ENCODE results near the gene SMYD2.

The SMYD2 gene

DNA sequence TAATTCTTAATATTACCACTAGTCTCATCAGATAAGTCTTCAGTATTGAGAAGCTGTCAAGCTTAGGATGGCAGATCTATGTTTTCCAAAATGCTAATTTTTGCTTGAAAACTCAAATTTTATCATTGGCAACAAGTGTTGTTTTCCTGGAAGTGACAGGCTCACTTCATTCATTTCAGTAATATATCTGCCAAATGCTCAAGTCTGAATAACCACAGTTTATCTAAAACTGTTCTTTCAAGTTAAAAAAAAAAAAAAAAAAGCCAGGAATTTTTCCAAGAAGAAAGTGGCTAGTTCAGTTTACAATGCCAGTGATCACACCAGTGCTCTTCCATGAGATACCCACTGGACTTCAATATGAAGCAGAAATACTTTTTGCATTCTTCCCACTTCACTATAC lies 20.6 kb downstream of the SMYD2 start:
- in situ Hi-C loops (cut with HindIII; ENCODE audit: low pct_ligation_motif_present, low sequenced_read_pairs) = no loop called here
- no peak for DNase-seq
- no peak overlapping the region for H3K4me3 ChIP-seq (ENCODE audit: low read depth, low read length)
- TF ChIP-seq, protein P1, sequence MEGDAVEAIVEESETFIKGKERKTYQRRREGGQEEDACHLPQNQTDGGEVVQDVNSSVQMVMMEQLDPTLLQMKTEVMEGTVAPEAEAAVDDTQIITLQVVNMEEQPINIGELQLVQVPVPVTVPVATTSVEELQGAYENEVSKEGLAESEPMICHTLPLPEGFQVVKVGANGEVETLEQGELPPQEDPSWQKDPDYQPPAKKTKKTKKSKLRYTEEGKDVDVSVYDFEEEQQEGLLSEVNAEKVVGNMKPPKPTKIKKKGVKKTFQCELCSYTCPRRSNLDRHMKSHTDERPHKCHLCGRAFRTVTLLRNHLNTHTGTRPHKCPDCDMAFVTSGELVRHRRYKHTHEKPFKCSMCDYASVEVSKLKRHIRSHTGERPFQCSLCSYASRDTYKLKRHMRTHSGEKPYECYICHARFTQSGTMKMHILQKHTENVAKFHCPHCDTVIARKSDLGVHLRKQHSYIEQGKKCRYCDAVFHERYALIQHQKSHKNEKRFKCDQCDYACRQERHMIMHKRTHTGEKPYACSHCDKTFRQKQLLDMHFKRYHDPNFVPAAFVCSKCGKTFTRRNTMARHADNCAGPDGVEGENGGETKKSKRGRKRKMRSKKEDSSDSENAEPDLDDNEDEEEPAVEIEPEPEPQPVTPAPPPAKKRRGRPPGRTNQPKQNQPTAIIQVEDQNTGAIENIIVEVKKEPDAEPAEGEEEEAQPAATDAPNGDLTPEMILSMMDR (IDR thresholded peaks at IDR 0.05; ENCODE audit: low read depth, low read length, missing control alignments) = no peak
- H3K27me3 ChIP-seq (replicated peaks) = no peaks in the 10 kb centered on the region
- H3K27ac ChIP-seq = no peak overlapping the region
- no peaks in the 10 kb centered on the region for H3K36me3 ChIP-seq (replicated peaks)

DNA sequence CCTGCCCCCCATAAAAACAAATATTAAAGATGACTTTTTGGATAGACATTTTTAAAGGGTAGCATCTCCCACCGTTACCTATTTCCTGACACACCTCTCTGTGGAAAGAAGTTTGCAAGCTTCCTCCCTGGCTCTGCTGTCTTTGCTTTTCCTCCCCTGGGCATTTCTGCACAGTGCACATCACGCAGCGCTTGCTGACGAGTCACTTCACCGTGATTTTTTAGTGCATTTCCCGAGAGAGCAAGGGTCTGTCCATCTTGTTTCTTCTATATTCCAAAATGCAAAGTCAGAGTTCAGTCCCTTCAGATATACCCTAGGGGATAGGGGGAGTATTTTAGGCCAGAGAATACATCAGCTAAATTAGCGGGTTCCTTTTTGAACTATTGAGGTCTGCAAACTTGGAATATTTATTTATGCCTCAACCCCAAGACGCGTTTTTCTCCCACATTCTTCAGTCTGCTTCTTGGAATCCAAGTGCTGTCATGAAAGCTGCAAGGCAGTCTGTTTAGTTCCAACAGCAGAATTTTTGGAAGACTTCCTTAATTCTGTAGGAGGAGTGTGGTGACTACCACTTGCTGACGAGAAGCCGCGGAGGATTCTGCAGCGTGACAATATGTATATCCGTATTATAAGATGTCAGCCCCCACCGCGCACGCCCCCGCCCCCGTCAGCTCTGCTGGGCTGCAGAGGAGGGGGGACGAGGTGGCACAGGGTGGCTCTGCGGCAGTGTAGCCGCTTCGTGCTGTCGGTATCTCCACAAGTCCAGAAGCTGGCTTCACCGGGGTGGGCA lies 22.4 kb downstream of the SMYD2 start:
- no peak for DNase-seq

DNA sequence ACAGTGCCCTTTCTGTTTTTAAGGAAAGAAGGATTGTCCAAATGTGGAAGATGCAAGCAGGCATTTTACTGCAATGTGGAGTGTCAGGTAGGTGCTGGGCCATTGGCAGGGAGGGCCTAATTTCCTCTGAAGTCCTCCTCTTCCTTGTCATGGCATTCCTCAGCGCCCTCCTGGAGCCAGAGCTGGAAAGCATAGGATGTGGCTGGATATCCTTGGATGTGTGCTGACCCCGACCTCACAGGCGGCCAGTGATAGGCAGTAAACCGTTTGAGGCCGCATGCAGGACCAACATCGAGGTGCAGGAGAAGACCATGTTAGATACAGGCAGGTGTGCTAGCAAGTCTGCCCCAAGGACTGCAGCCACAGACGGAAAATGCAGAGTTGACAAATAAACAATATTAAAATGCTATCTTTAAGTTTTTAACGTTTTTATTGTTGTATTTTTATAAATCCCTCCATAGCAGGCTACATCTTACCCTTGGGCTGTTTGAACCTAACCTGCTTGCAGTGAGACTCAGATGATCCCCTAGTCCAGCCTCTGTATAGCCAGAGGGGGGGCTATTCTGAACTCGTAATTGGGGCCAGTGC lies 24.3 kb downstream of the SMYD2 start:
- TF ChIP-seq, protein P1 (IDR thresholded peaks at IDR 0.05; ENCODE audit: low read depth, low read length, missing control alignments) = no peak
- H3K27ac ChIP-seq = no peak overlapping the region
- H3K36me3 ChIP-seq (replicated peaks) = no peaks in the 10 kb centered on the region
- no peaks in the 10 kb centered on the region for H3K27me3 ChIP-seq (replicated peaks)
- no peak overlapping the region for H3K4me3 ChIP-seq (ENCODE audit: low read depth, low read length)
- in situ Hi-C loops (cut with HindIII; ENCODE audit: low pct_ligation_motif_present, low sequenced_read_pairs) = no loop called here
- DNase-seq = no peak

More for the DNA sequence above, 22.4 kb downstream of the SMYD2 start:
- Histone ChIP-seq H3K36me3 (replicated peaks) (no peaks in the 10 kb centered on the region), H3K27me3 (replicated peaks) (no peaks in the 10 kb centered on the region), H3K4me3 (ENCODE audit: low read depth, low read length) (no peak overlapping the region), H3K27ac (no peak overlapping the region)
- TF ChIP-seq, protein P1 (IDR thresholded peaks at IDR 0.05; ENCODE audit: low read depth, low read length, missing control alignments) = no peak
- in situ Hi-C loops (cut with HindIII; ENCODE audit: low pct_ligation_motif_present, low sequenced_read_pairs) = no loop called here

DNA sequence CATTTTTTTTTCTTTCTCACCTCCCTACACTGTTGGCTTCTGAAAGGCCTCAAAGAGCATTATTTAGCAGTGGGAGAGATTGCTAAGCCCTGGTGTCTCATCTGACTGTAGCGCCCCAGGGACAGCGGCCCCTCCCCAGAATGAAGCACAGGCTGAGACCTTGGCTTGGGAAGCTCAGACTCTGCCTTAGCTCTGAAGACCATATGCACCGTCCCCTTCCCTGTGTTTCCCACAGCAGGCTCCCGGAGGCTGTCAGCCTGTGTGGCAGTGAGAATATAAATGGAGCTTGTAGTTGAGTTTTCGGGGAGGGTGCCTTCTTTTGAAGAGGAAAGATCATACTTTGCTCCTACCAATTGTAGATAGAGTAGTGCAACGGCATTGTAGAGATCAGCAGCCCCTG lies 25.3 kb downstream of the SMYD2 start:
- in situ Hi-C loops (cut with HindIII; ENCODE audit: low pct_ligation_motif_present, low sequenced_read_pairs) = no loop called here
- DNase-seq = no peak
- Histone ChIP-seq H3K36me3 (replicated peaks) (no peaks in the 10 kb centered on the region), H3K27me3 (replicated peaks) (no peaks in the 10 kb centered on the region), H3K4me3 (ENCODE audit: low read depth, low read length) (no peak overlapping the region), H3K27ac (no peak overlapping the region)
- TF ChIP-seq, protein P1 (IDR thresholded peaks at IDR 0.05; ENCODE audit: low read depth, low read length, missing control alignments) = no peak

DNA sequence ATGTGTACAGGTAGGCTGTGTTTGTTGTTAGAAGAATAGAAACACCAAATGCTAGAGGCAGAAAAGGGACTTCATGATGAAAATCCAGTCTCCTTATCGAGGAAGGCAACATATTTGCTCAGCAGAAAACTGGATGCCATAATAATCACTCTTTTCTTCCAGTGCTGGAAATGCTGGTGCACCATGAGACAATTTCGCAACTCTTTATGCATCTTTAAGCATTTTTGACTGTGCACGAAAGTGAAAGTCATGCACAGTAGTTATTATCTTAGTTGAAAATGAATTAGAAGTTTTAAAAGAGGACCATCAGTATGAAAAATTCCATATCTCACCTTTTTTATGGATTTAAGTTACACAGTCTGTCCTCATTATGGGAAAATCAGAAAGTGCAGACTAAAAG lies 29.1 kb downstream of the SMYD2 start:
- TF ChIP-seq, protein P1 (IDR thresholded peaks at IDR 0.05; ENCODE audit: low read depth, low read length, missing control alignments) = no peak
- Histone ChIP-seq H3K27ac (no peak overlapping the region), H3K27me3 (replicated peaks) (no peaks in the 10 kb centered on the region), H3K36me3 (replicated peaks) (no peaks in the 10 kb centered on the region), H3K4me3 (ENCODE audit: low read depth, low read length) (no peak overlapping the region)
- DNase-seq = no peak
- in situ Hi-C loops (cut with HindIII; ENCODE audit: low pct_ligation_motif_present, low sequenced_read_pairs) = no loop called here
